ENCODE data around the gene HTRA3.

HTRA3 gene

DNA sequence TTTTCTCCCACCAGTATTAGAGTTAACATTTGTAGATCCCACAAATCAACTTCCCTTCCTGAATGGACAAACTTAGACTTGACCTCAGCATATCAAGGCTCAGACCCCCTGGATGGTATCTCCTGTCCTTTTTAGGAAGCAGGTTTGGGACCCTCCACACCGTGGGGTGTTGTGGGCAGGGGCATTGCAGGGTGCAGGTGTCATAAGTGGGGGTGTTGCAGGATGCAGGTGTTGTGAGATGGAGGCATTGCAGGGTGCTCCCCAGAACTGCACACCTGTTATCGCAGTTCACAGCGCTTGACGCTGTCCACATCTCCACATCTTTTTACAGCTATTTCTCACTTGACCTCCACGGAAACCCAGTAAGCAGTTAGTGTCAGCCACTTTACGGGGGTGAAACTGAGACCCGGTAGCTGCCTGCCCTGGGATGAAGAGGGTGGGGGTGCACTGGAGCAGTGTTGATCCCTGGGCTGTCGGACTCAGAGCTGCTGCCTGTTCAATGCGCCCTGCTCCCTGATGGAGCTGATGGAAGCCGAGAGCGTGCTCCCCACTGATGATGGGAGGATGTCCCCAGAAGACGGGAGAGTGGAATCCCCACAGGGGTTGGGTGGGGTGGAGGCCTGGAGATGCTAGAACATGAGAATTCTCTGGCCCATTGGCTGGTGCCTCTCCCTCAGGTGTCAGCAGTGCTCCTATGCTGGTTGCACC, 45.1 kb upstream of the HTRA3 start:
- Histone ChIP-seq H3K36me3 (ENCODE audit: control insufficient read depth, insufficient read depth, low read length) (no peaks in the 10 kb centered on the region), H3K4ac (ENCODE audit: low read depth, low read length) (no peak overlapping the region), H3K9ac (ENCODE audit: low read length) (no peak overlapping the region), H3K56ac (ENCODE audit: low read length) (peak overlapping the region; percentile 80), H3K79me2 (ENCODE audit: control insufficient read depth, insufficient read depth, low read length) (no peaks in the 10 kb centered on the region), H3K79me1 (ENCODE audit: low read length) (no peaks in the 10 kb centered on the region), H3K4me2 (ENCODE audit: low read length) (no peak overlapping the region), H3K4me1 (ENCODE audit: control insufficient read depth, low read depth, low read length) (peaks cover 13% of the 10 kb centered on the region), H3K4me3 (ENCODE audit: low read length) (no peak overlapping the region), H4K8ac (ENCODE audit: low read depth, low read length) (no peak overlapping the region), H2BK15ac (replicated peaks; ENCODE audit: low read depth) (no peak overlapping the region), H3K27ac (ENCODE audit: low read depth, low read length) (no peak overlapping the region), H2BK5ac (ENCODE audit: low read length) (no peak overlapping the region), H3K27me3 (ENCODE audit: insufficient read depth, low read length, poor library complexity) (no peaks in the 10 kb centered on the region), H2AK5ac (ENCODE audit: low read length) (no peak overlapping the region), H3K18ac (ENCODE audit: low read length) (no peak overlapping the region), H3K23ac (ENCODE audit: low read length) (no peak overlapping the region), H4K5ac (ENCODE audit: low read length) (no peak overlapping the region), H2BK120ac (ENCODE audit: low read depth, low read length) (no peak overlapping the region)
- DNase-seq, result no peak
- no CpG with 5 or more reads among the region's 12 CpGs for WGBS (ENCODE audit: extremely low coverage, insufficient coverage, low lambda C conversion rate)

DNA sequence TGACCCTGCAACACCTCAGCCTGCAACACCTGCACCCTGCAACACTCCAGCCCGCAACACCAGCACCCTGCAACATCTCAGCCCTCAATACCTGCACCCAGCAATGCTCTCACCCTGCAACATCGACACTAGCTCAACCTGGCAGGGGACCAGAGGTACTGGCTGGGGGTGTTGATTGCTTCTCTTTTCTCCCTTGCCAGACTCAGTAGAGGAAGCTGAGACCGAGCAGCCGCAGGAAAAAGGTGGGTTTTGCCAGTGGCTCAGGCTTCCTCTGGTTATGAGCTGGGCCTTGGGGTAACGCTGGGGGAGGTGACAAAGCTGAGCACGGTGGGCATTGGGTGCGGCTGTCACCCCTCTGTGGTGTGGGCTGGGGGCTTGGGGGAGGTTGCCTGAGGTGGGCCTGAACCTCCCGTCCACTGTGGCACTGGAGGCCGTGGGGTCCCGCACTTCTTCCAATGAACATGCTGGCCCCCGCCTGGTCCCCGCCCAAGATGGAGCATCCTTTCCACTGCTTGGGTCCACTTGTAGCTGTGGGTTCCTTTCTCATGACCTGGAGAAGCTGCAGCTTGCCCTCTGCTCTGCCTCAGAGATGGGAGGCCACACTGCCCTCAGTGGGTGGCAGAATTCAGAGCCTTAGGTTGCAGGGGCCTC, 44.5 kb upstream of the HTRA3 start:
- H3K27ac ChIP-seq (ENCODE audit: low read depth, low read length), result peak overlapping the region; percentile 62
- H4K5ac ChIP-seq (ENCODE audit: low read length), result no peak overlapping the region
- peaks cover 13% of the 10 kb centered on the region for H3K4me1 ChIP-seq (ENCODE audit: control insufficient read depth, low read depth, low read length)
- peak overlapping the region; percentile 79 for H2AK5ac ChIP-seq (ENCODE audit: low read length)
- peak overlapping the region; percentile 82 for H2BK120ac ChIP-seq (ENCODE audit: low read depth, low read length)
- H3K18ac ChIP-seq (ENCODE audit: low read length), result peak overlapping the region; percentile 73
- peak overlapping the region; percentile 83 for H2BK5ac ChIP-seq (ENCODE audit: low read length)
- DNase-seq, result no peak
- no peak overlapping the region for H2BK15ac ChIP-seq (replicated peaks; ENCODE audit: low read depth)
- peak overlapping the region; percentile 80 for H3K56ac ChIP-seq (ENCODE audit: low read length)
- no peak overlapping the region for H3K4me3 ChIP-seq (ENCODE audit: low read length)
- H3K9ac ChIP-seq (ENCODE audit: low read length), result peak overlapping the region; percentile 20
- no peak overlapping the region for H3K4me2 ChIP-seq (ENCODE audit: low read length)
- H4K8ac ChIP-seq (ENCODE audit: low read depth, low read length), result peak overlapping the region; percentile 76
- peak overlapping the region; percentile 96 for H3K4ac ChIP-seq (ENCODE audit: low read depth, low read length)
- H3K79me1 ChIP-seq (ENCODE audit: low read length), result no peaks in the 10 kb centered on the region
- H3K36me3 ChIP-seq (ENCODE audit: control insufficient read depth, insufficient read depth, low read length), result no peaks in the 10 kb centered on the region
- H3K23ac ChIP-seq (ENCODE audit: low read length), result peak overlapping the region; percentile 68
- H3K79me2 ChIP-seq (ENCODE audit: control insufficient read depth, insufficient read depth, low read length), result no peaks in the 10 kb centered on the region
- no peaks in the 10 kb centered on the region for H3K27me3 ChIP-seq (ENCODE audit: insufficient read depth, low read length, poor library complexity)
- WGBS (ENCODE audit: extremely low coverage, insufficient coverage, low lambda C conversion rate), result no CpG with 5 or more reads among the region's 12 CpGs

DNA sequence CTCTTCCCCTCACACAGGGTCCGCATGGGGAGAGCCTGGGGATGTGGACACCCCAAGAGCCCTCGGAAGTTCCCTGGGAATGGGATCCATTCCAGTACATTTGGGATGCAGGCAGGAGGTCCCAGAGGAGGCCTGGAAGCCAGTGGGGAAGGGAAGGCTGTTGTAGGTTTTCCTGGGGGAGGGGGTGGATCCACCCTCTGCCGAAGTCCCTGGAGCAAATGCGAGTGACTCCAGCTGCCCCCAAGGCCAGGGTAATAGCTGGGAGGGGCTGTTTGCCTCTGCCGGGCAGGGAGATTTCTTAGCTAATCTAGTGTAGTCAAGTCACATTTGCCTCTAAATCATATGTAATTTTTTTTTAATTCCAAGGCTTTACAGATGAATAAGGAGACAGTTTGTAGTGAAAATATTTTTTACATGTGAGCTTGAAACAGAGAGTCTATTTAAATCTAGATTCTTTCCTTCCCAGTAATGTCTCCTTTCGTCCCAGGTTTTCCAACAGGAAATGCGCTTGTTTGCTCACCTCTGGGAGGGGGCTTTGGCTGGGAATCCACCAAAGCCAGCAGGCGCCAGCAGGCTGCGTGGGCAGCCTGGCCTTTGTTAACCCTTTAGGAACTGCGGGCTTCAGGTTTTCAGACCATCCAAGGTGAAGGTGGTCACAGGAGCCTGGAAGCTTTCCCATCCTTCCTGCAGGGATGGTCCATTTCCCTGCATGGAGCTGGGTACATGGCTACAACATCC, 43.7 kb upstream of the HTRA3 start:
- Histone ChIP-seq H3K4me3 (ENCODE audit: low read length) (no peak overlapping the region), H2BK120ac (ENCODE audit: low read depth, low read length) (peak overlapping the region; percentile 82), H3K4ac (ENCODE audit: low read depth, low read length) (peak overlapping the region; percentile 96), H3K18ac (ENCODE audit: low read length) (peak overlapping the region; percentile 73), H2BK5ac (ENCODE audit: low read length) (peak overlapping the region; percentile 83), H2BK15ac (replicated peaks; ENCODE audit: low read depth) (no peak overlapping the region), H4K8ac (ENCODE audit: low read depth, low read length) (peak overlapping the region; percentile 76), H3K79me1 (ENCODE audit: low read length) (no peaks in the 10 kb centered on the region), H3K23ac (ENCODE audit: low read length) (no peak overlapping the region), H3K56ac (ENCODE audit: low read length) (peak overlapping the region; percentile 80), H3K79me2 (ENCODE audit: control insufficient read depth, insufficient read depth, low read length) (no peaks in the 10 kb centered on the region), H3K27ac (ENCODE audit: low read depth, low read length) (peak overlapping the region; percentile 62), H3K27me3 (ENCODE audit: insufficient read depth, low read length, poor library complexity) (no peaks in the 10 kb centered on the region), H3K4me1 (ENCODE audit: control insufficient read depth, low read depth, low read length) (peaks cover 13% of the 10 kb centered on the region), H2AK5ac (ENCODE audit: low read length) (peak overlapping the region; percentile 79), H3K36me3 (ENCODE audit: control insufficient read depth, insufficient read depth, low read length) (no peaks in the 10 kb centered on the region), H3K9ac (ENCODE audit: low read length) (peak overlapping the region; percentile 20), H3K4me2 (ENCODE audit: low read length) (no peak overlapping the region), H4K5ac (ENCODE audit: low read length) (no peak overlapping the region)
- no CpG with 5 or more reads among the region's 10 CpGs for WGBS (ENCODE audit: extremely low coverage, insufficient coverage, low lambda C conversion rate)
- DNase-seq, result peak; percentile 88

DNA sequence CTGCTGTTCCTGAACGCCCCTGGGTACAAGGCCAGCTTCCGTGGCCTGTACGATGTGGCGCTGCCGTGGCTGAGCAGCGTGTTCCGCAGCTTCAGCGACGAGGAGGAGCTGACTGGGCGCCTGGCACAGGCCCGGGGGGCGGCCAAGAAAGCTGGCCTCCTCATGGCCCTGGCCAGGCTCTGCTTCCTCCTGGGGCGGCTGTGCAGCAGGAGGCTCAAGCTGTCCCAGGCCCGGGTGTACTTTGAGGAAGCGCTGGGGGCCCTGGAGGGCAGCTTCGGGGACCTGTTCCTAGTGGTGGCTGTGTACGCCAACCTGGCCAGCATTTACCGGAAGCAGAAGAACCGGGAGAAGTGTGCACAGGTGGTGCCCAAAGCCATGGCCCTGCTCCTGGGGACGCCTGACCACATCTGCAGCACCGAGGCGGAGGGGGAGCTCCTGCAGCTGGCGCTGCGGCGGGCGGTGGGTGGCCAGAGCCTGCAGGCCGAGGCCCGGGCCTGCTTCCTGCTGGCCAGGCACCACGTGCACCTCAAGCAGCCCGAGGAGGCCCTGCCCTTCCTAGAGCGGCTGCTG, 42.3 kb upstream of the HTRA3 start:
- Histone ChIP-seq H3K56ac (ENCODE audit: low read length) (peak overlapping the region; percentile 69), H4K5ac (ENCODE audit: low read length) (no peak overlapping the region), H3K36me3 (ENCODE audit: control insufficient read depth, insufficient read depth, low read length) (no peaks in the 10 kb centered on the region), H3K23ac (ENCODE audit: low read length) (no peak overlapping the region), H3K18ac (ENCODE audit: low read length) (peak overlapping the region; percentile 20), H3K79me1 (ENCODE audit: low read length) (no peaks in the 10 kb centered on the region), H3K27ac (ENCODE audit: low read depth, low read length) (no peak overlapping the region), H3K4ac (ENCODE audit: low read depth, low read length) (peak overlapping the region; percentile 95), H2BK15ac (replicated peaks; ENCODE audit: low read depth) (no peak overlapping the region), H3K9ac (ENCODE audit: low read length) (no peak overlapping the region), H3K4me1 (ENCODE audit: control insufficient read depth, low read depth, low read length) (peaks cover 13% of the 10 kb centered on the region), H2BK120ac (ENCODE audit: low read depth, low read length) (peak overlapping the region; percentile 29), H3K4me2 (ENCODE audit: low read length) (no peak overlapping the region), H3K79me2 (ENCODE audit: control insufficient read depth, insufficient read depth, low read length) (no peaks in the 10 kb centered on the region), H2BK5ac (ENCODE audit: low read length) (peak overlapping the region; percentile 81), H3K27me3 (ENCODE audit: insufficient read depth, low read length, poor library complexity) (no peaks in the 10 kb centered on the region), H3K4me3 (ENCODE audit: low read length) (no peak overlapping the region), H2AK5ac (ENCODE audit: low read length) (peak overlapping the region; percentile 59), H4K8ac (ENCODE audit: low read depth, low read length) (no peak overlapping the region)
- no peak for DNase-seq
- WGBS (ENCODE audit: extremely low coverage, insufficient coverage, low lambda C conversion rate), result no CpG with 5 or more reads among the region's 31 CpGs

DNA sequence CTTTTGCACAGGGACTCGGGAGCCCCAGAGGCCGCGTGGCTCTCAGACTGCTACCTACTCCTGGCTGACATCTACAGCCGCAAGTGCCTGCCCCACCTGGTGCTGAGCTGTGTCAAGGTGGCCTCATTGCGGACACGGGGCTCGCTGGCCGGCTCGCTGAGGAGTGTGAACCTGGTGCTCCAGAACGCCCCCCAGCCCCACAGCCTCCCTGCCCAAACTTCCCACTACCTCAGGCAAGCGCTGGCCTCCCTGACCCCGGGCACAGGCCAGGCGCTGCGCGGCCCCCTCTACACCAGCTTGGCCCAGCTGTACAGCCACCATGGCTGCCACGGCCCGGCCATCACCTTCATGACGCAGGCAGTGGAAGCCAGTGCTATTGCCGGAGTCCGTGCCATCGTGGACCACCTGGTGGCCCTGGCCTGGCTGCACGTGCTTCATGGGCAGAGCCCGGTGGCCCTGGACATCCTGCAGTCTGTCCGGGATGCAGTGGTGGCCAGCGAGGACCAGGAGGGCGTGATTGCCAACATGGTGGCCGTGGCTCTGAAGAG, 41.7 kb upstream of the HTRA3 start:
- H2BK5ac ChIP-seq (ENCODE audit: low read length), result peak overlapping the region; percentile 74
- H3K9ac ChIP-seq (ENCODE audit: low read length), result no peak overlapping the region
- H4K5ac ChIP-seq (ENCODE audit: low read length), result no peak overlapping the region
- H3K4ac ChIP-seq (ENCODE audit: low read depth, low read length), result peak overlapping the region; percentile 95
- H3K56ac ChIP-seq (ENCODE audit: low read length), result peak overlapping the region; percentile 69
- WGBS (ENCODE audit: extremely low coverage, insufficient coverage, low lambda C conversion rate), result no CpG with 5 or more reads among the region's 27 CpGs
- no peaks in the 10 kb centered on the region for H3K79me1 ChIP-seq (ENCODE audit: low read length)
- no peak overlapping the region for H3K4me3 ChIP-seq (ENCODE audit: low read length)
- H2AK5ac ChIP-seq (ENCODE audit: low read length), result peak overlapping the region; percentile 90
- no peak for DNase-seq
- H3K23ac ChIP-seq (ENCODE audit: low read length), result no peak overlapping the region
- H3K36me3 ChIP-seq (ENCODE audit: control insufficient read depth, insufficient read depth, low read length), result no peaks in the 10 kb centered on the region
- no peak overlapping the region for H3K27ac ChIP-seq (ENCODE audit: low read depth, low read length)
- H3K27me3 ChIP-seq (ENCODE audit: insufficient read depth, low read length, poor library complexity), result no peaks in the 10 kb centered on the region
- H3K79me2 ChIP-seq (ENCODE audit: control insufficient read depth, insufficient read depth, low read length), result no peaks in the 10 kb centered on the region
- H3K18ac ChIP-seq (ENCODE audit: low read length), result no peak overlapping the region
- peaks cover 13% of the 10 kb centered on the region for H3K4me1 ChIP-seq (ENCODE audit: control insufficient read depth, low read depth, low read length)
- no peak overlapping the region for H2BK120ac ChIP-seq (ENCODE audit: low read depth, low read length)
- H3K4me2 ChIP-seq (ENCODE audit: low read length), result no peak overlapping the region
- H2BK15ac ChIP-seq (replicated peaks; ENCODE audit: low read depth), result no peak overlapping the region
- no peak overlapping the region for H4K8ac ChIP-seq (ENCODE audit: low read depth, low read length)

All from mesendoderm (in vitro differentiated cells).